ENCODE data around the gene TRIM41. TPM values are rescaled to one million over a fixed set of nuclear protein-coding genes. Genes with fewer than 3 reads are reported as not detected.

Gene TRIM41
- total RNA-seq, 1 donor: 12.7 TPM

DNA sequence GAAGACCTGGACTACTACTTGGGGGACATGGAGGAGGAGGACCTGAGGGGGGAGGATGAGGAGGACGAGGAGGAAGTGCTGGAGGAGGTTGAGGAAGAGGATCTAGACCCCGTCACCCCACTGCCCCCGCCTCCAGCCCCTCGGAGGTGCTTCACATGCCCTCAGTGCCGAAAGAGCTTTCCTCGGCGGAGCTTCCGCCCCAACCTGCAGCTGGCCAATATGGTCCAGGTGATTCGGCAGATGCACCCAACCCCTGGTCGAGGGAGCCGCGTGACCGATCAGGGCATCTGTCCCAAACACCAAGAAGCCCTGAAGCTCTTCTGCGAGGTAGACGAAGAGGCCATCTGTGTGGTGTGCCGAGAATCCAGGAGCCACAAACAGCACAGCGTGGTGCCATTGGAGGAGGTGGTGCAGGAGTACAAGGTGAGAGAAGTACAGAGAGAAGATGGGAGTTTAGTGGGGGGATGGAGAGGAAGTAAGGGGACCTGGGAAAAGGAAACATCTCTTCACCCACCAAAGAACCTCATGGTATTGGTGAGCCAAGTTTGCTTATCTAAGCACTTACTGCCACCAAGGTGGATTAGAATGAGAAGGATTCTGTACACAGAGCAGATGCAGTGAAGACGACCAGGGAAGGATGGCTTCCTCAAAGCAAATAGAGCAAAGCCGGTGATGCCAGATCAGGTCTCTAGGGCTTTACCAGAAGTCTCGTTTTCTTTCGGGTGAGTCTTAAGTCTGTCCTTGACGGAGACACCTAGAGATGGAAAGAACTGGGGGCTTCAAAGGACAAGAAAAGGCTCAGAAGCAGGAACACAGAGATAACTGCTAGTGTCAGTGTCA, 1.5 kb downstream of the TRIM41 start:
- TF ChIP-seq, protein P1, sequence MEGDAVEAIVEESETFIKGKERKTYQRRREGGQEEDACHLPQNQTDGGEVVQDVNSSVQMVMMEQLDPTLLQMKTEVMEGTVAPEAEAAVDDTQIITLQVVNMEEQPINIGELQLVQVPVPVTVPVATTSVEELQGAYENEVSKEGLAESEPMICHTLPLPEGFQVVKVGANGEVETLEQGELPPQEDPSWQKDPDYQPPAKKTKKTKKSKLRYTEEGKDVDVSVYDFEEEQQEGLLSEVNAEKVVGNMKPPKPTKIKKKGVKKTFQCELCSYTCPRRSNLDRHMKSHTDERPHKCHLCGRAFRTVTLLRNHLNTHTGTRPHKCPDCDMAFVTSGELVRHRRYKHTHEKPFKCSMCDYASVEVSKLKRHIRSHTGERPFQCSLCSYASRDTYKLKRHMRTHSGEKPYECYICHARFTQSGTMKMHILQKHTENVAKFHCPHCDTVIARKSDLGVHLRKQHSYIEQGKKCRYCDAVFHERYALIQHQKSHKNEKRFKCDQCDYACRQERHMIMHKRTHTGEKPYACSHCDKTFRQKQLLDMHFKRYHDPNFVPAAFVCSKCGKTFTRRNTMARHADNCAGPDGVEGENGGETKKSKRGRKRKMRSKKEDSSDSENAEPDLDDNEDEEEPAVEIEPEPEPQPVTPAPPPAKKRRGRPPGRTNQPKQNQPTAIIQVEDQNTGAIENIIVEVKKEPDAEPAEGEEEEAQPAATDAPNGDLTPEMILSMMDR (IDR thresholded peaks at IDR 0.05; ENCODE audit: insufficient read depth, low read length): no peak
- no peak for DNase-seq (ENCODE audit: low read depth)
- H3K4me3 ChIP-seq (ENCODE audit: low read depth, low read length): peak overlapping the region; percentile 95

DNA sequence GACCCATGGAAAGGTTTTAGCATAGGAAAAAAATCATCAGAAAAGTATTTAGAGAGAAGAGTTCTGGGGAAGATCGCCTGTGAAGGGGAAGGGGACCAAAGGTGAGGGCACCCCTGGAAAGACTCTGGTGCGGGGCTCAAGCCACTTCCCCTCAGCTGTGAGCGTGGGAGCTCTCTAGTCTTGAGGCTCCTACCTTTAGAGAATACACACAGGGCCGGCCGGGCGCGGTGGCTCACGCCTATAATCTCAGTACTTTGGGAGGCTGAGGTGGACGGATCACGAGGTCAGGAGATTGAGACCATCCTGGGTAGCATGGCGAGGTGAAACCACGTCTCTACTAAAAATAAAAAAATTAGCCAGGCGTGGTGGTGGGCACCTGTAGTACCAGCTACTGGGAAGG, 6.9 kb downstream of the TRIM41 start:
- TF ChIP-seq, protein P1 (IDR thresholded peaks at IDR 0.05; ENCODE audit: insufficient read depth, low read length): no peak
- no peak overlapping the region for H3K4me3 ChIP-seq (ENCODE audit: low read depth, low read length)
- DNase-seq (ENCODE audit: low read depth): no peak

DNA sequence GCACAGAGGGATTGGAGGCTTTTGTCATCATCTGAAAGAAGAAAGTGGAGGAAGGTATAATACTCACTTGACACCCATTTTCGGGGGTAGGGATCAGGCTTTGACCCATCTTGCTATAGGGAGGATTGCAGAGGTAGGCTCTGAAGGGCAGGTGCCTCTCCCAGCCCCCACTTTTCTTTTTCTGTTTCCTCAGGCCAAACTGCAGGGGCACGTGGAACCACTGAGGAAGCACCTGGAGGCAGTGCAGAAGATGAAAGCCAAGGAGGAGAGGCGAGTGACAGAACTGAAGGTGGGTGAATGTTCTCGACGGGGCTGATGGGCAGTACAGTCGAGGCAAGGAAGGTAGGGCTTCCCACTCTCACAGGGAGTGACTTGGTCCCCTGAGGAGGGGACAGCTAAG, 7.5 kb downstream of the TRIM41 start:
- H3K4me3 ChIP-seq (ENCODE audit: low read depth, low read length): no peak overlapping the region
- TF ChIP-seq, protein P1 (IDR thresholded peaks at IDR 0.05; ENCODE audit: insufficient read depth, low read length): no peak
- DNase-seq (ENCODE audit: low read depth): no peak

DNA sequence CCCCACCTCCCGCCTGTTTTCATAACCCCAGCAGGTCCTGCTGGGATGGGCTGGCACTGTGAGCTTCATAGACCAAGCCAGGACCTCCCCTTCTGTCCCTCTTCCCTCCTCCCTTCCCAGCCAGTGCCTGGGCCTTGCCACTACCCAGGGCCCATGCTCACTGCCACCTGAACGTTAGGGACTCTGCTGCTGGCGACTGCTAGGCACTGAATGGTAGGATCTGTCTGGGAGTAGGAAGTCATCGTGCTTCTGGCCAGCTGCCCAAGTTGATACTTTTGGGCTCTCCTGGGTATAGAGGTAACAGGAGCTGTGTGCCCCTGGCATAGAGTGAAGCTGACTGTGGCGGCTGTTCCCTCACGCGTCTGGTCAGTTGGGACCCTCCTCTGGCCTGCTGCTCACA, 8.4 kb downstream of the TRIM41 start:
- no peak overlapping the region for H3K4me3 ChIP-seq (ENCODE audit: low read depth, low read length)
- no peak for DNase-seq (ENCODE audit: low read depth)
- TF ChIP-seq, protein P1 (IDR thresholded peaks at IDR 0.05; ENCODE audit: insufficient read depth, low read length): no peak

DNA sequence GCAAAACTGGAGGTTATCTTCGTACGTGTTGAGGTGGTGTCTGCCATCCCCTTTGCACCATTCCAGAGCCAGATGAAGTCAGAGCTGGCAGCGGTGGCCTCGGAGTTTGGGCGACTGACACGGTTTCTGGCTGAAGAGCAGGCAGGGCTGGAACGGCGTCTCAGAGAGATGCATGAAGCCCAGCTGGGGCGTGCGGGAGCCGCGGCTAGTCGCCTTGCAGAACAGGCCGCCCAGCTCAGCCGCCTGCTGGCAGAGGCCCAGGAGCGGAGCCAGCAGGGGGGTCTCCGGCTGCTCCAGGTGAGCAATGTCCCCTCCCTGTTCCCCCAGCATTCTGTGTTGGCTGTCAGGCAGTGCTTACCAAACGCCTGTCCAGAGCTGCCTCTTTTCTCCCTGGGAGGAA, 9.5 kb downstream of the TRIM41 start:
- TF ChIP-seq, protein P1 (IDR thresholded peaks at IDR 0.05; ENCODE audit: insufficient read depth, low read length): no peak
- H3K4me3 ChIP-seq (ENCODE audit: low read depth, low read length): no peak overlapping the region
- DNase-seq (ENCODE audit: low read depth): no peak

DNA sequence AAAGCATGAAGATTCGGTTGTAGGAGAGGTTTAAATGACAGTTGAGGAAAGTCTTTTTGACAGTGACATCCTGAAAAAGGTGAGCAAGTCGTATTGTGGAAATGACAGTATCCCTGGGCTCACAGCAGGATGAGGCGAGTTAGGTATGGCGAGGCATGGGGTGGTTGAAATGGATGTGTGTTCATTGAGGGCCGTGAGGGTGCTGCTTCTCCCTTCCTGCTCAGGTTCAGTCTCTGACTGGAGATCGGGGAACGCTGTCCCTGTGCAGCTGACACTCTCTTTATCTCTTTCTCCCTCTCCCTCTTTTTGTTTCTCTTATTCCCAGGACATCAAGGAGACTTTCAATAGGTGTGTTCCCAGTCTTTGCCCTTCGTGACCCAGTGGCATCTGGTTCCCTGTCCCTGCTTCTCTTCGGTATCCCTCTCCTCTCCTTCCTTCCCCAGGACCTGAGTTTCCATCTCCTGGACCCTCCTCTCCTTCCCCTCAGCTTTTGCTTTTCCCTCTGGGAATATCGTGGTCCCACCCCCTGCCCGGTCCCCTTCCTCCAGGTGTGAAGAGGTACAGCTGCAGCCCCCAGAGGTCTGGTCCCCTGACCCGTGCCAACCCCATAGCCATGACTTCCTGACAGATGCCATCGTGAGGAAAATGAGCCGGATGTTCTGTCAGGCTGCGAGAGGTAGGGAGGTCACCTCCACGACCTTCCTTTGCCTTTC, 10.2 kb downstream of the TRIM41 start:
- H3K4me3 ChIP-seq (ENCODE audit: low read depth, low read length): no peak overlapping the region
- no peak for DNase-seq (ENCODE audit: low read depth)
- TF ChIP-seq, protein P1 (IDR thresholded peaks at IDR 0.05; ENCODE audit: insufficient read depth, low read length): no peak

Data from fibroblast of the aortic adventitia (primary cell).